ENCODE data around the gene SLX9. TPM values are rescaled to one million over a fixed set of nuclear protein-coding genes. Genes with fewer than 3 reads are reported as not detected.

The SLX9 gene
- total RNA-seq, 2 donors from 2014 or later, result 21.4 to 24.8 TPM

DNA sequence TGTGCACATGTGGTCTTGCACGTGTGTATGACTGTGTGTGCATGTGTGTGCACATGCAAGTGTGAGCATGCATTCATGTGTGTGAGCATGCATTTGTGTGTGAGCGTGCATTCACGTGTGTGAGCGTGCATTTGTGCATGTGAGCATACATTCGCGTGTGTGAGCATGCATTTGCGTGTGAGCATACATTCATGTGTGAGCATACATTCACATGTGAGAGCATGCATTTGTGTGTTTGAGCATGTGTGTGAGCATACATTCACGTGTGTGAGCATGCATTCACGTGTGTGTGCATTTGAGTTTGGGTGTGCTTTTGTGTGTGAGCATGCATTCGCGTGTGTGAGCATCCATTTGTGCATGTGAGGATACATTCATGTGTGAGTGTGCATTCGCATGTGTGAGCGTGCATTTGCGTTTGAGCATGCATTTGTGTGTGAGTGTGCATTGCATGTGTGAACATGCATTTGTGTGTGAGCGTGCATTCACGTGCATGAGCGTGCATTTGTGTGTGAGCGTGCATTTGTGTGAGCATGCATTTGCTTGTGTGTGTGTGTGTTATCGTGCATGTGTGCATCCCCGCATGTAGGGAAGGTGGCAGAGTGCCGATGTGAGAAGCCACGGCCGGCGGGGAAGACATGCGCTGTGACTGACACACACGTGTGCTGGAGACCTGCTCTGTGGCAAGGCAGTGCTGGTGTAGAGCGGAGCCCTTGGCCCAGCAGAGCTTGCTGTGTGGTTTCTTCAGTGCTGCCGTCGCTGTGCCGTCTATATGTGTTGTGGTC lies 37.4 kb upstream of the SLX9 start:
- intact Hi-C loops (cut with DNase I), result no loop called here
- Histone ChIP-seq H3K9me3 (no peaks in the 10 kb centered on the region), H3K36me3 (no peaks in the 10 kb centered on the region), H3K4me3 (no peak overlapping the region), H3K27ac (no peak overlapping the region), H3K27me3 (replicated peaks; ENCODE audit: insufficient read depth) (no peaks in the 10 kb centered on the region), H3K4me1 (replicated peaks) (no peaks in the 10 kb centered on the region)
- DNase-seq (ENCODE audit: low spot score), result no peak
- TF ChIP-seq POLR2AphosphoS5 (IDR thresholded peaks at IDR 0.05) (no peak), POLR2A (IDR thresholded peaks at IDR 0.05) (no peak)
- TF ChIP-seq, protein P1, sequence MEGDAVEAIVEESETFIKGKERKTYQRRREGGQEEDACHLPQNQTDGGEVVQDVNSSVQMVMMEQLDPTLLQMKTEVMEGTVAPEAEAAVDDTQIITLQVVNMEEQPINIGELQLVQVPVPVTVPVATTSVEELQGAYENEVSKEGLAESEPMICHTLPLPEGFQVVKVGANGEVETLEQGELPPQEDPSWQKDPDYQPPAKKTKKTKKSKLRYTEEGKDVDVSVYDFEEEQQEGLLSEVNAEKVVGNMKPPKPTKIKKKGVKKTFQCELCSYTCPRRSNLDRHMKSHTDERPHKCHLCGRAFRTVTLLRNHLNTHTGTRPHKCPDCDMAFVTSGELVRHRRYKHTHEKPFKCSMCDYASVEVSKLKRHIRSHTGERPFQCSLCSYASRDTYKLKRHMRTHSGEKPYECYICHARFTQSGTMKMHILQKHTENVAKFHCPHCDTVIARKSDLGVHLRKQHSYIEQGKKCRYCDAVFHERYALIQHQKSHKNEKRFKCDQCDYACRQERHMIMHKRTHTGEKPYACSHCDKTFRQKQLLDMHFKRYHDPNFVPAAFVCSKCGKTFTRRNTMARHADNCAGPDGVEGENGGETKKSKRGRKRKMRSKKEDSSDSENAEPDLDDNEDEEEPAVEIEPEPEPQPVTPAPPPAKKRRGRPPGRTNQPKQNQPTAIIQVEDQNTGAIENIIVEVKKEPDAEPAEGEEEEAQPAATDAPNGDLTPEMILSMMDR (IDR thresholded peaks at IDR 0.05), result no peak
- 92% methylated on average over 30 of the region's 30 CpGs for WGBS

DNA sequence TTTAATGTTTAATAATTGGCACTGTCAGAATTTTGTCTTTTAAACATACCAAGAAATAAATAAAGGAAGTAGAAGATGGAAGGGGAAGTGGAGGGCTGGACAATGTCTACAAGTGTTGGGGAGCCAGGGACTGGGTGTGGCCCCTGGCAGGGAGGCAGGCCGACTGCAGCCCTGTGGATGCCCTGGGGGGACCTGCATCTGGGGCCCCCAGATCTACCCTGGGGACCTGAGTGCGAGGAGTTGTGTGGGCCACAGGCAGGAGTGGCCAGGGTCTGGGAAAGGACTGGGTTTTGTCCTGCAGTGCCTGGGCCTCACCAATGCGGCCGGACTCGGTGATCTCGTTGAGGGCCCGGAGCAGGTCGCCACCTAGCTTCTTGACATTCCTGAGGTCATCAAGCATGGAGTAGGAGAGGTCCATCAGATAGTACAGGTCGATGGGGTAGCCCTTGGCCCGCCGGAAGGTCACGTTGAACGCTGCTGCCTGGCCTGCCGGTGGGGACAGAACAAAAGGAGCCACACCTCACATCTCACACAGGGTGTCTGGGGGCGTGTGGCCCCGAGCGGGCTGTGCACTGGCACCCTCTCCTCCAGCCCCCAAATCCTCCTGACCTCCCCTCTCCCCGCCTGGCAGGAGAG lies 36.7 kb upstream of the SLX9 start:
- H3K27ac ChIP-seq, result no peak overlapping the region
- no peaks in the 10 kb centered on the region for H3K36me3 ChIP-seq
- DNase-seq (ENCODE audit: low spot score), result no peak
- no peak overlapping the region for H3K4me3 ChIP-seq
- H3K4me1 ChIP-seq (replicated peaks), result no peaks in the 10 kb centered on the region
- H3K27me3 ChIP-seq (replicated peaks; ENCODE audit: insufficient read depth), result no peaks in the 10 kb centered on the region
- no peak for TF ChIP-seq POLR2AphosphoS5 (IDR thresholded peaks at IDR 0.05)
- TF ChIP-seq, protein P1 (IDR thresholded peaks at IDR 0.05), result no peak
- TF ChIP-seq POLR2A (IDR thresholded peaks at IDR 0.05), result no peak
- no peaks in the 10 kb centered on the region for H3K9me3 ChIP-seq
- WGBS, result 89% methylated on average over 18 of the region's 18 CpGs
- intact Hi-C loops (cut with DNase I), result no loop called here

DNA sequence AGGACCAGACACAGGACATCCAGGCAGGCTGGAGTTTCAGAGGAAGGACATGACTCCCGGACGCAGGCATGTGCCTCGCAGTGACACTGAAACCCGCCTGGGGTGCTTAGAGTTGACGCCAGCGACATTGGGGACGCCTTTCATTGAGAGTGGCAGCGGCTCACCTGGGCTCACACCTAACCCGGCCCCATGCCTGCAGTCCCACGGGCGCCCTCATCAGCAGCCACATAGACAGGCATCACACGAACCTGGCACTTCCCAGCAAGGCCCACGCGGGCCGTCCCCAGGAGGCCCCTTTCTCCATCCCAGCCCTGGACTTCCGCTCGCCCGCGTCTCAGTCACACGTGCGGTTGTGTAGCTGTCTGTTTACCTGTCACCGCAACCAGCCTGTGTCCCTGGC lies 36.1 kb upstream of the SLX9 start:
- TF ChIP-seq POLR2AphosphoS5 (IDR thresholded peaks at IDR 0.05) (no peak), POLR2A (IDR thresholded peaks at IDR 0.05) (no peak)
- TF ChIP-seq, protein P1 (IDR thresholded peaks at IDR 0.05), result no peak
- Histone ChIP-seq H3K27me3 (replicated peaks; ENCODE audit: insufficient read depth) (no peaks in the 10 kb centered on the region), H3K4me3 (no peak overlapping the region), H3K36me3 (no peaks in the 10 kb centered on the region), H3K27ac (no peak overlapping the region), H3K4me1 (replicated peaks) (no peaks in the 10 kb centered on the region), H3K9me3 (no peaks in the 10 kb centered on the region)
- no peak for DNase-seq (ENCODE audit: low spot score)
- 86% methylated on average over 9 of the region's 22 CpGs for WGBS
- intact Hi-C loops (cut with DNase I), result no loop called here

DNA sequence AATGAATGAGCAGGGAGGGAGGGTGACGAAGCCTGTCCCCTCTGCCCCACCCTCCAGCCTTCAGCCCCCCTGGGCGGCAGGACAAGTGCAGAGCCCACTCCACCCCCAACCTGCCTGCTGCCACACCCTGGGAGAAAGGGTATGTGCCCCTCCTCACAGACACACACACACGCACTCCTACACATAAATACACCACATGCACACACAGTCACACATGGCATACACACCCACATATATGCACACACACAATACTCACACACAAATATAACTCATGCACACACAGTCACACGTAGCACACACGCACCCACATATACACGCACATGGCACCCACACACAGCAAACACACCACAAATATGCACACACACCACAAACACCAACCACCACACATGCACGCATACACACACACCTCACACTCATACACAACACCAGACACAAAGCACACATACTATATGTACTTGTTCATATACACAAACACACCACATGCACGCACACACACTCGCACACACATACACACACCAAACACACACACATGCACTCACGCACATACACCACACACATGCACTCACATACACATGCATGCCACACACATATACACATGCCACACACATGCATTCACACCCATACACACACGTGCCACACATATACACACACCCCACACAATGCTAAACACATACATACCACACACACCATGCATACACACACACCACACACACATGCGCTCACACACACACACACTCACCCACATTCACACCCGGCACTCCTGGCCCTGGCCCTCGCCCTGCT lies 35.5 kb upstream of the SLX9 start:
- intact Hi-C loops (cut with DNase I), result no loop called here
- H3K9me3 ChIP-seq, result no peaks in the 10 kb centered on the region
- 93% methylated on average over 14 of the region's 14 CpGs for WGBS
- H3K27me3 ChIP-seq (replicated peaks; ENCODE audit: insufficient read depth), result no peaks in the 10 kb centered on the region
- TF ChIP-seq POLR2A (IDR thresholded peaks at IDR 0.05) (no peak), POLR2AphosphoS5 (IDR thresholded peaks at IDR 0.05) (no peak)
- TF ChIP-seq, protein P1 (IDR thresholded peaks at IDR 0.05), result no peak
- no peaks in the 10 kb centered on the region for H3K4me1 ChIP-seq (replicated peaks)
- no peak overlapping the region for H3K27ac ChIP-seq
- H3K36me3 ChIP-seq, result no peaks in the 10 kb centered on the region
- no peak overlapping the region for H3K4me3 ChIP-seq
- DNase-seq (ENCODE audit: low spot score), result no peak
